Left lung (tissue), 10 donors: ENCODE measurements around the gene CCDC9B. TPM values are rescaled to one million over a fixed set of nuclear protein-coding genes. Genes with fewer than 3 reads are reported as not detected.

ENCODE experiments used
- ATAC-seq: fragments of 200-7000 bp; cut with Tn5 transposase; one replicate; pipeline ENCODE4 v1.9.1; 2020; ENCODE audit warnings: moderate library complexity
- DNase-seq, 4 donors: peaks; one replicate each; pipeline ENCODE4 v3.0.0-alpha.2; 2013 to 2020
- H3K27ac ChIP-seq, 2 donors: fragments of 200-600 bp; sonication (generic) in 1 of 2; one replicate each; pipeline versions ENCODE4 v1.5.0 to v1.8.0; 2020 to 2021
- H3K27me3 ChIP-seq, 2 donors: fragments of 200-600 bp; sonication (generic) in 1 of 2; one replicate each; pipeline versions ENCODE4 v1.5.0 to v1.8.0; 2020 to 2021
- H3K36me3 ChIP-seq, 2 donors: fragments of 200-600 bp; sonication (generic) in 1 of 2; one replicate each; pipeline versions ENCODE4 v1.5.0 to v1.8.0; 2020 to 2021
- H3K4me1 ChIP-seq, 2 donors: fragments of 200-600 bp; one replicate each; pipeline ENCODE4 v1.8.0; 2021
- H3K4me3 ChIP-seq, 2 donors: fragments of 200-600 bp; sonication (generic) in 1 of 2; one replicate each; pipeline versions ENCODE4 v1.5.0 to v1.8.0; 2020 to 2021; ENCODE audit warnings: mild to moderate bottlenecking in 1 of 2
- H3K9me3 ChIP-seq, 2 donors: fragments of 200-600 bp; sonication (generic) in 1 of 2; one replicate each; pipeline versions ENCODE4 v1.5.0 to v1.8.0; 2020 to 2021
- intact Hi-C, 2 donors: fragments of 100-400 bp; cut with DNase I; formaldehyde crosslinking; loops; one replicate each; pipeline versions ENCODE4 v1.11.2 to v1.14.2; 2022
- polyA plus RNA-seq, 6 donors: library from polyadenylated mRNA; unstranded; fragments of 120-200 nt; gene quantifications; one replicate each; pipeline ENCODE4 v1.2.1, GENCODE V29; 2013; ENCODE audit not compliant: insufficient read length in 6 of 6
- total RNA-seq, 2 donors: library from RNA; stranded (reverse); fragmentation: NEBNext Ultra II Directional; extraction: Animal tissue kit (Norgen Biotek cat#: 25700); gene quantifications; one replicate each; pipeline ENCODE4 v1.2.1, GENCODE V29; 2021
- TF ChIP-seq, protein P1 (sequence below), 2 donors: fragments of 200-600 bp; sonication (generic) in 1 of 2; IDR thresholded peaks; one replicate each; pipeline versions ENCODE4 v1.5.0 to v1.8.0; 2021; ENCODE audit warnings: antibody characterized with exemption in 2 of 2
- donor health status: DM: no; HTN: yes; CAD: no.
- donor health status: DM: no; HTN: no; CAD: no.

Gene CCDC9B
- total and polyA plus RNA-seq, 8 donors = 4.5 to 65.4 (median 9.1) TPM

DNA sequence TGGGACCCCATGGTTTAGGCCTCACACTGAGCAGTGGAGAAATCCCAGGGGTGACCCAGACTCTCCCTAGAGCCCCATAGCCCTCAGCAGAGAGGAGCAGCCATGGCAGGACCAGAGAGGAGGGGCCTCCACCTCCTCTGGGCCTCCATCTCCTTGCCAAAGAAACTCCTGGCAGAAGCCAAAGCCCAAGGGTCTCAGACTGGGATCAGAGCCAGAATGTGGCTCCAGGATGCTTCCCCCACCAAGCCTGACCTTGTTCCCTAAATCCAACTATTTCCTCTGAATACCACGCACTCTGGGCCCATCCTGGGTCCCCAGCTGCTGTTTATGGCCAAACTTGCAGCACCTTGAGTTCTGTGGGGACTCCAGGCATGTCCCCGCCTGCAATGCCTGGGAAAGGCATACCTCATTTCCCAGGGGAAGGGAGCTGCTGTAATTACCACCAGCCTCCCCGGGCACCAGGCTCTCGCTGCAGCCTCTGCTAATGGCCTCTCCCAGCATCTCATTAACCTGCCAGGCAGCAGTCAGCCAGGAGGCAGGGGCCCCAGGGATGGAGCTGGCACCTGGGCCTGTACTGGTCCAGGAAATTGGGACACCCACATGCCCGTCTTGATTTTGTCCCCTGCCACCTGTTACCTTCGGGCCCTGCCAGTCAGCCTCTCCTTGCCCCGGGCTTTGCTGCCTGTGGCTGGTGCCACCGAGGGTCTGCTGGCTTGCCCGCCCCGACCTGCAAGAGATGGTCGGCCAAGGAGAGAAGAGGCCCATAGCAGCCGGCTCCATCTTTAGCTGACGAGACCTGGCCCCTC lies 4.6 kb downstream of the CCDC9B start:
- Histone ChIP-seq H3K27me3 (no peaks in the 10 kb centered on the region), H3K27ac (peak overlapping the region in 1 of 2 donors; percentile 42), H3K9me3 (no peaks in the 10 kb centered on the region), H3K36me3 (peaks cover 0 to 7% of the 10 kb centered on the region in 2 donors), H3K4me1 (peaks cover 39 to 100% of the 10 kb centered on the region in 2 donors), H3K4me3 (no peak overlapping the region)
- TF ChIP-seq, protein P1, sequence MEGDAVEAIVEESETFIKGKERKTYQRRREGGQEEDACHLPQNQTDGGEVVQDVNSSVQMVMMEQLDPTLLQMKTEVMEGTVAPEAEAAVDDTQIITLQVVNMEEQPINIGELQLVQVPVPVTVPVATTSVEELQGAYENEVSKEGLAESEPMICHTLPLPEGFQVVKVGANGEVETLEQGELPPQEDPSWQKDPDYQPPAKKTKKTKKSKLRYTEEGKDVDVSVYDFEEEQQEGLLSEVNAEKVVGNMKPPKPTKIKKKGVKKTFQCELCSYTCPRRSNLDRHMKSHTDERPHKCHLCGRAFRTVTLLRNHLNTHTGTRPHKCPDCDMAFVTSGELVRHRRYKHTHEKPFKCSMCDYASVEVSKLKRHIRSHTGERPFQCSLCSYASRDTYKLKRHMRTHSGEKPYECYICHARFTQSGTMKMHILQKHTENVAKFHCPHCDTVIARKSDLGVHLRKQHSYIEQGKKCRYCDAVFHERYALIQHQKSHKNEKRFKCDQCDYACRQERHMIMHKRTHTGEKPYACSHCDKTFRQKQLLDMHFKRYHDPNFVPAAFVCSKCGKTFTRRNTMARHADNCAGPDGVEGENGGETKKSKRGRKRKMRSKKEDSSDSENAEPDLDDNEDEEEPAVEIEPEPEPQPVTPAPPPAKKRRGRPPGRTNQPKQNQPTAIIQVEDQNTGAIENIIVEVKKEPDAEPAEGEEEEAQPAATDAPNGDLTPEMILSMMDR (IDR thresholded peaks at IDR 0.05) = no peak
- no peak for ATAC-seq
- DNase-seq = no peak
- intact Hi-C loops = no loop called here

DNA sequence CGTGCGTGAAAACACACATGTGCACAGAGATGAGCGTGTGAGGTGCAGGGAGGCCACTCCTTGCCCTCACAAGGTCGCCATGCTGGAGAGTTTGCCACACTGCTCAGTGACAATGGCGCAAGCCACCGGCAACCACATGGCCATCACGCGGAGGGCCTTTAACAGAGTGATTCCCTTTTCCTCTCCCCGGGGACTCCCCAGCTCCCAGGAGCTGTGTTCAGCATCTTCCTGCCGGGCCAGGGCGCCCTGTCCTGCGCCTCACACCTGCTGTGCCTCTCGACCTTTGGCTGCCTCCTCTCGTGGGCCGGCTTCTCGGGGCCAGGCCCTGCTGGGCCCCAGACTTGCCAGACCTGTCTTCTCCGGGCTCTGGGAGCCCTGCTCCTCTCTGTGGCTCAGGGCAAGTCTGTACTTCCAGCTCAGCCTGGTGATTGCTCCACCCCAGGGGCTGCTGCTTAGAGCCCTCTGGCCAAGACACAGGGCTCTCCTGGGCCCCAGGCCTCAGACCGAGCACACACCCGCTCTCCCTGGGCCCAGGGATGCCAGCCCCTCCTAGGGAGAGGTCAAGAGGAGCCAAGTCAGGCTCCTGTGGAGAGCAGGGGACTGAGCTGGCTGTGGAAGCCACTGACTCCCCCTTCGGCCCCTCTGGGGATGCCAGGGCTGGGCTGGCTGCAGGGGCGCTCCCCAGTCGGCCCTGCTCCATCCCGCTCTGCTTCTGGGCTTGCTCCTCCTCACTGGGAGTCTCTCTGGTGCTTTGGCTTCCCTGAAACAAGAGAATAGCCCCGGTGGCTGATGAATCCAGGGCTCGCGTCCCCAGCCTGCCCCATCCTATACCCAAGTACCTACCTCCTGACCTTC lies 5.6 kb downstream of the CCDC9B start:
- no peak overlapping the region for H3K4me3 ChIP-seq
- peaks cover 37 to 100% of the 10 kb centered on the region in 2 donors for H3K4me1 ChIP-seq
- intact Hi-C loops = no loop called here
- DNase-seq (peak in 2 of 4 donors; percentile 81 to 91), ATAC-seq (peak; percentile 32)
- H3K27ac ChIP-seq = peak overlapping the region; percentile 88 to 98
- H3K36me3 ChIP-seq = peaks cover 0 to 7% of the 10 kb centered on the region in 2 donors
- no peaks in the 10 kb centered on the region for H3K9me3 ChIP-seq
- TF ChIP-seq, protein P1 (IDR thresholded peaks at IDR 0.05) = no peak
- no peaks in the 10 kb centered on the region for H3K27me3 ChIP-seq

DNA sequence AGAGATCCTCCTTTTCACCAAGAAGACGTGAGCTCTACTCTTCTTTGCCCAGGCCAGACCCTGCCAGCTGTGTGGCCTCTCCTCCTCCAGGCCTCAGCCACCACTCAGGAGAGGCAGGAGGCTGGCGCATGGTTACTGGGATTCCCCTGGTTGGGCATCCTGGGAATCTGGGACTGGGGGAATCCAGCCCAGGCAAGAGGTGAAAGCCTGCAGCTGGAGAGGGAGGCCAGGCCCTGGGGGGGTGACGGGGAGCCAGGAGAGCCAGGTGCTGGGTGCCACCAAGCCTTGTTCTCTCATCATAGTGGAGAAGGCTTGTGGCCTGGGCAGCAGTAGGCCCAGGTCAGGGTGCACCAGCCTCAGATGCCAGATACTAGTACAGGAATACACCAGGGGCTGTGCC lies 6.2 kb downstream of the CCDC9B start:
- intact Hi-C loops = no loop called here
- H3K27me3 ChIP-seq = no peaks in the 10 kb centered on the region
- ATAC-seq = peak; percentile 0
- DNase-seq = no peak
- H3K4me3 ChIP-seq = peak overlapping the region in 1 of 2 donors; percentile 31
- TF ChIP-seq, protein P1 (IDR thresholded peaks at IDR 0.05) = no peak
- H3K4me1 ChIP-seq = peaks cover 34 to 99% of the 10 kb centered on the region in 2 donors
- peaks cover 0 to 7% of the 10 kb centered on the region in 2 donors for H3K36me3 ChIP-seq
- no peaks in the 10 kb centered on the region for H3K9me3 ChIP-seq
- peak overlapping the region; percentile 88 to 98 for H3K27ac ChIP-seq

DNA sequence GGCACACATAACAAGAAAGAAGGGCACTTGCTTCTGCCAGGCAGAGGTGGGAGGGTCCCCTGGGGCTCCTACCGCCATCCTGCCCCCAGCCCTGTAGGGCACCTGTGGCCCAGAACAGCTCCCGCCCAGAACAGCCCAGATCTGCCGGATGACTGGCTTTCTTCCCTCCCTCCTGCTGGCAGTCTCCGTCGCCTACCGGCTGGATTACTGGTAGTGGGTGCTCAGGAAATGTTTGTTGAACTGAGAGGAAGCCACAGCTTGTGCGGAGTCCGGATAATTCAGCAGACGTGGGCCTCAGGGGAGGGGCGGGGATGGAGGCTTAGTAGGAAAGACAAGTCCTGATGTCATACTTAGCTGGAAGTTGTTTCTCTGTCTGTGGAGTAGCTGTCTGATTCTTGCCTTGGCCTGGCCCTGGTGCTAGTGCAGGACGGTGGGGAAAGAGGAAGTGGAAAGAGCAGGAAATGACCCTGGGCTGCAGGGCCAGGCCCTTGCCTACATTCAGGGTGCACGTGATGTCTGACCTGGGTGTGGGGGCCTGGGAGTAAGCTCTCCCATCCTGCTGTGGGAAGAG lies 6.7 kb downstream of the CCDC9B start:
- TF ChIP-seq, protein P1 (IDR thresholded peaks at IDR 0.05) = no peak
- DNase-seq (peak in 2 of 4 donors; percentile 86 to 87), ATAC-seq (peak; percentile 42)
- H3K9me3 ChIP-seq = no peaks in the 10 kb centered on the region
- peaks cover 29 to 98% of the 10 kb centered on the region in 2 donors for H3K4me1 ChIP-seq
- peak overlapping the region in 1 of 2 donors; percentile 31 for H3K4me3 ChIP-seq
- H3K36me3 ChIP-seq = peaks cover 0 to 7% of the 10 kb centered on the region in 2 donors
- peak overlapping the region; percentile 88 to 98 for H3K27ac ChIP-seq
- H3K27me3 ChIP-seq = no peaks in the 10 kb centered on the region
- intact Hi-C loops = no loop called here
